ENCODE data around the gene TRIM16.
"Not testable (repeated sequence)": the region's sequence is repeated elsewhere in the genome, so short reads cannot be mapped to it uniquely, and the experiment has no call there.

Gene TRIM16

DNA sequence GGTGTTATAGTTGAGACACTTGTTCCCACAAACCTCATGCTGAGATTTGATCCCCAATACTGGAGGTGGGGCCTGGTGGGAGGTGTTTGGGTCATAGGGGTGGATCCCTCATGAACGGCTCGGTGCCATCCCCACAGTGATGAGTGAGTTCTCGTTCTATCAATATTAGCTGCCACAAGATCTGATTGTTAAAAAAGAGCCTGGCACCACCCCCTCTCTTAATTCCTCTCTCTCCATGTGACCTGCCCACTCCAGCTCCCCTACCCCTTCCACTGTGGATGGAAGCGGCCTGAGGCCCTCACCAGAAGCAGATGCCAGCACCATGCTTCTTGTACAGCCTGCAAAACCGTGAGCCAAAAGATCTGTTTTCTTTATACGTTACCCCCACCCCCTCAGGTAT, 31.2 kb downstream of the TRIM16 start:
- Mint-ChIP-seq H3K27ac (ENCODE audit: low read depth) (no peak overlapping the region), H3K27me3 (no peaks in the 10 kb centered on the region), H3K9me3 (no peaks in the 10 kb centered on the region), H3K36me3 (ENCODE audit: insufficient read depth) (peaks cover 4% of the 10 kb centered on the region), H3K4me3 (no peak overlapping the region), H3K4me1 (peaks cover 6% of the 10 kb centered on the region)
- DNase-seq (ENCODE audit: low spot score in 2 of 2) (no peak), ATAC-seq (replicated peaks; ENCODE audit: extremely low read depth, poor library complexity, severe bottlenecking) (no peak)

DNA sequence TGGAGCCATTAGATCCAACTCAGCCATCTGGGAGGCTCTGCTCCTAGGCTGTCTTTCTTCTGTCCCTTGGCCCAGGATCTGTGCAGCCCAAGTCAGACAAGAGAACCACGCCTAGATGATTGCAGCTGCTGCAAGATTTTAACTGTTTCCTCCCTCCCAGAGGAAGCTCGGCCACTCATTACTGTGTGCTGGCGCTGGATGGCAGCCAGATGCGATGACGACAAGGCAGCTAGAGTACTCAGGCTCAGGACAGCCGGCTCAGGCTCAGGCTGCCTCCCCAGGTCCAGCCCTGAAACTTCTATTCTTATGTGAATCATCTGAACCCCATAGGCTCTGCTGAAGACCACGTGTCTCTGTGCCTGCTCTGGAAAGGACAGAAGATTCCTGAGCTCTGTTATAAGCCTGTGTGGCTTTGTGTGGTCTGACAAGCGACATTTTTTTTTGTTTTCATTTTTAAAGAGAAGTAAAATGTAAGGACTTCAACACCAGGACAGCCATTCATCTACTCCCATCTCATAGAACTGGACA, 32.5 kb downstream of the TRIM16 start:
- no peak overlapping the region for H3K4me3 Mint-ChIP-seq
- DNase-seq (ENCODE audit: low spot score in 2 of 2) (no peak), ATAC-seq (replicated peaks; ENCODE audit: extremely low read depth, poor library complexity, severe bottlenecking) (no peak)
- H3K27me3 Mint-ChIP-seq = no peaks in the 10 kb centered on the region
- H3K27ac Mint-ChIP-seq (ENCODE audit: low read depth) = no peak overlapping the region
- H3K9me3 Mint-ChIP-seq = no peaks in the 10 kb centered on the region
- peaks cover 6% of the 10 kb centered on the region for H3K4me1 Mint-ChIP-seq
- H3K36me3 Mint-ChIP-seq (ENCODE audit: insufficient read depth) = peaks cover 4% of the 10 kb centered on the region

DNA sequence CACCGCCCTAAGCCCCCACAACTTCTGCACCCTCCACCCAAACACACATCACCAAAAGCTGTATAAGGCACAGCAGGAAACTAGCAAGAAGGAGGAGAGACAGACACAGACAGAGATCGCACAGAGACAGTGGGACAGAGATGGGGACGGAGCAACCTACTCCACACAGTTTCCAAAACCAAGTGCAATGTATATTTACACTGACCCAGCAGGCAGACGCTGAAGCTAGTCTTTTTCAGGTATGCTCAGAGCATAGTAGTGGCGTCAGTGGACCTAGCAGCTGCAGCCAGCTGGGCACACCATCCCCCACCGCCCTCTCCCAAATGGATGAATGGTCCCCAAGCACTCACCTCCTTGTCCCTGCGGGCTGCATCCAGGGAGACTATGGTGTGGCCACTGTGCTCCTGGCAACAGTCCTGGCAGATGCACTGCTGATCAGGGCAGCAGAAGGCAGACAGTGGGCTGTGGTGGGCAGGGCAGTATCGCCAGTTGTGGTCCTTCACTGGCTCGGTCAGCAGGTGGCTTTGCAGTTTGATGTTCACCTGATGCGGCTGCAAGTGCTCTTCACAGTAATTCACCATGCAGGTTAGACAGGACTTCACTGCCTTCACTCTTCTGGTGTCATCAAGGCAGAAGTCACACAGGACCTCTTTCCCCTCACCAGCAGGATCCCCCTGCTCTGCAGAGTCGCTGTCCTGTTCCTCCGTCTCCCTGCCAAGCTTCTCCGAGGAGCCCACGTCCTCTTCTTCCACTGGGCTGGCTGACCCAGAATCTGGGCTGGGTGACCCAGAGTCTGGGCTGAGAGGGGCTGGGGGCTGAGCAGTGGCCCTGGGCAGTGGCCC, 33.1 kb downstream of the TRIM16 start:
- no peaks in the 10 kb centered on the region for H3K27me3 Mint-ChIP-seq
- peak overlapping the region; percentile 5 for H3K4me3 Mint-ChIP-seq
- no peak overlapping the region for H3K27ac Mint-ChIP-seq (ENCODE audit: low read depth)
- peaks cover 4% of the 10 kb centered on the region for H3K36me3 Mint-ChIP-seq (ENCODE audit: insufficient read depth)
- H3K4me1 Mint-ChIP-seq = peaks cover 6% of the 10 kb centered on the region
- ATAC-seq (replicated peaks; ENCODE audit: extremely low read depth, poor library complexity, severe bottlenecking) (no peak), DNase-seq (ENCODE audit: low spot score in 2 of 2) (no peak)
- H3K9me3 Mint-ChIP-seq = no peaks in the 10 kb centered on the region

DNA sequence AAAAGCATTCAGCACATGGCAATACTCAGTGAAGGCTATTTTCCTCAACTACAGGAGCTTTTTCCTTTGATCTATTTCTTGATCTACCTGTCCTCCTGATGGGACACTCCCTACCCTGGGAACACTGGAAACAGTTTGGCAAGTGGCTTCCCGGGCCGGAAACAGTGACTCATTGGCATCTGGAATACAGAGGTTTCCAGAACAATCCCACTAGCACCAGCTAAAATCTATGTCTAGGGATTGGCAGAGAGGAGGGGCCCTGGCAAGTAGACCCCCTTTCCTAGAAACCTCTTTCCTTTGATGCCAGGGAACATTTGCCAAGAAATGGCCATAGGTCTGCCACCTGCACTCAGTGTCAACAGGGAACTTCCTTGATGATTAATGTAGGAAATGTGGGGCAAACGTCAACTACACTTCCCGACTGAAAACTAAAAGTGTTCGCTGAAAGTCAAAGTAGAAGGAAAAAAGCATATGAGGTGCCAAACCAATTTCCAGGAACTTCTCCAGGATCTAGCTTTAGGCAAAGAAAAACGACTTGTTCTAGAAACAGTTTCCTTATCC, 34.2 kb downstream of the TRIM16 start:
- H3K36me3 Mint-ChIP-seq (ENCODE audit: insufficient read depth) = peaks cover 2% of the 10 kb centered on the region
- no peak for DNase-seq (ENCODE audit: low spot score in 2 of 2)
- H3K27ac Mint-ChIP-seq (ENCODE audit: low read depth) = no peak overlapping the region
- no peak for ATAC-seq (replicated peaks; ENCODE audit: extremely low read depth, poor library complexity, severe bottlenecking)
- H3K9me3 Mint-ChIP-seq = no peaks in the 10 kb centered on the region
- H3K4me3 Mint-ChIP-seq = no peak overlapping the region
- no peaks in the 10 kb centered on the region for H3K27me3 Mint-ChIP-seq
- H3K4me1 Mint-ChIP-seq = peaks cover 6% of the 10 kb centered on the region

DNA sequence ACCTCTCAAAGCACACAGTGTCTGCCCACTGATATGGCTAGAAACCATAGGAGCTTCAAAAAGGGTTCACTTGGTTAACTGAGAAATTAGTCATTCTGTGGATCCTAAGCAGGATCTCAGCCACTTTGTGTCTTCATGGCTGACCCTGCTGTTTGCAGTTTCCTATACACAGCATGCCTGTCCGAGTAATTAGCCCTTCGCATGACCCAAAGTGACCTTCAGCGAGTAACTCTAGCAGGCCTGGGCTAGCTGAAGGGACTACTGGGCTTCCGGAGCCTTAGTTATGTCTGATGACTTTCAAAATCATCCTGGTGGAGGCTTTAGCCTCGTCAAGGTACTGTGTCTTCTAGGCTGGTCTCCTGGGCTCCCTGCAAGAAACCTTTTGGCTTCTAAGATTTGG, 35.7 kb downstream of the TRIM16 start:
- H3K4me3 Mint-ChIP-seq = no peak overlapping the region
- no peaks in the 10 kb centered on the region for H3K27me3 Mint-ChIP-seq
- peaks cover 6% of the 10 kb centered on the region for H3K4me1 Mint-ChIP-seq
- peaks cover 2% of the 10 kb centered on the region for H3K36me3 Mint-ChIP-seq (ENCODE audit: insufficient read depth)
- H3K9me3 Mint-ChIP-seq = no peaks in the 10 kb centered on the region
- H3K27ac Mint-ChIP-seq (ENCODE audit: low read depth) = no peak overlapping the region
- DNase-seq (ENCODE audit: low spot score in 2 of 2) (no peak), ATAC-seq (replicated peaks; ENCODE audit: extremely low read depth, poor library complexity, severe bottlenecking) (no peak)

DNA sequence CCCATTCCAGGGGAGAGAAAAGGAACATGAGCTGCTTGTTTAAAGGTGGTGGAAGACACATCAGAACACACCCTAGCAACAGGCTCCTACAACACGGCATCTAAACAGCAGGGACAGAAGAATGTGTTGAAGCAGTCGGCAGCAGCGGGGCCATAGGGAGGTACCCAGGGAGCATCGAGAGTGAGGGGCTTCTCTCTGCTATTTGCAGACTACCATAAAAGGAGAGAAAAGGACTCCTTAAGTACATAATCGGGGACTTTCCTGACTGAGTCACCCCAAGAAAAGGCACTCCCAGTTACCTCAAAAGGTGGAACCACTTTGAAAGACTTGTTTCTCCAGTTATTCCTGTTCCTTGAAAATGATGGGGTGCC, 38.2 kb downstream of the TRIM16 start:
- H3K4me3 Mint-ChIP-seq; H3K9me3 Mint-ChIP-seq; ATAC-seq (replicated peaks; ENCODE audit: extremely low read depth, poor library complexity, severe bottlenecking); DNase-seq (ENCODE audit: low spot score in 2 of 2); H3K4me1 Mint-ChIP-seq; H3K27me3 Mint-ChIP-seq; H3K27ac Mint-ChIP-seq (ENCODE audit: low read depth); H3K36me3 Mint-ChIP-seq (ENCODE audit: insufficient read depth): not testable (repeated sequence)

DNA sequence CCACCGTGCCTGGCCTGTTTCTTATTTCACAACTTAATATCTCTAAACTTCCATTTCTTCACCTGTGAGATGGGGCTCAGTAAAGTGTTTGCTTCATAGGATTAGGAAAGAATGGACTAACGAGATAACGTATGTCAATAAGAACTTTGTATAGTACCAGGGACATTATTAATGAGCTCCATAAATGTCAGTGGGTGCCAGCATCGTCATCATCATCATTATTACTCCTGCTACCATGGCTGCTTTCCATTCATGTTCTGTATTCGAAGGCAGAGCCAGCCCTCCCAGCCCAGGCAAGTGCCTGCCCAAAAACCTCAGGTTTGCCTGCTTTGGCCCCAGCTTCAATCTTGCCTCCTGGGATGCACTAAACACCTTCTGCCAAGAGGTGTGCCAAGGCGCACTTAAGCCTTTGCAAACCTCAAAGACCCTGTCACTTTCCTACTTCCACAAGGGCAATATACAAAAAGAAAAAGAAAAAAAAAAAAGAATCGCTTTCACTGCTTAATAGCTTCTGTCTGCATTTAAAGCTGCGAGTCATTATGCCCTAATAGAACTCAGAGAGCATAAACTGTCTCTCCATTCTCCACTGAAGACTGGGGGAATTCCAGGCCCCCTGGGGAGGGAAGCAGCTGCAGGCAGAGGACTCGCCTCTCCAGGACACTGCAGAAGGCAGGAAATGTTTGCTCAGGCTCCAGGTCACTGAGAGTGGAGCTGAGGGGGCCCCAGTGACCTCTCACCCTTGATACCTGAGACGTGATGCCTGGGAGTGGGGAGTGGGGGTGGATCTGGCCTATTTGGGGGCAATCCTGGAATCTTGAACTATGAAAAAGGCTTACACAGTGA, 38.8 kb downstream of the TRIM16 start:
- ATAC-seq (replicated peaks; ENCODE audit: extremely low read depth, poor library complexity, severe bottlenecking); H3K4me1 Mint-ChIP-seq; H3K27ac Mint-ChIP-seq (ENCODE audit: low read depth); H3K9me3 Mint-ChIP-seq; DNase-seq (ENCODE audit: low spot score in 2 of 2); H3K27me3 Mint-ChIP-seq; H3K36me3 Mint-ChIP-seq (ENCODE audit: insufficient read depth); H3K4me3 Mint-ChIP-seq: not testable (repeated sequence)

DNA sequence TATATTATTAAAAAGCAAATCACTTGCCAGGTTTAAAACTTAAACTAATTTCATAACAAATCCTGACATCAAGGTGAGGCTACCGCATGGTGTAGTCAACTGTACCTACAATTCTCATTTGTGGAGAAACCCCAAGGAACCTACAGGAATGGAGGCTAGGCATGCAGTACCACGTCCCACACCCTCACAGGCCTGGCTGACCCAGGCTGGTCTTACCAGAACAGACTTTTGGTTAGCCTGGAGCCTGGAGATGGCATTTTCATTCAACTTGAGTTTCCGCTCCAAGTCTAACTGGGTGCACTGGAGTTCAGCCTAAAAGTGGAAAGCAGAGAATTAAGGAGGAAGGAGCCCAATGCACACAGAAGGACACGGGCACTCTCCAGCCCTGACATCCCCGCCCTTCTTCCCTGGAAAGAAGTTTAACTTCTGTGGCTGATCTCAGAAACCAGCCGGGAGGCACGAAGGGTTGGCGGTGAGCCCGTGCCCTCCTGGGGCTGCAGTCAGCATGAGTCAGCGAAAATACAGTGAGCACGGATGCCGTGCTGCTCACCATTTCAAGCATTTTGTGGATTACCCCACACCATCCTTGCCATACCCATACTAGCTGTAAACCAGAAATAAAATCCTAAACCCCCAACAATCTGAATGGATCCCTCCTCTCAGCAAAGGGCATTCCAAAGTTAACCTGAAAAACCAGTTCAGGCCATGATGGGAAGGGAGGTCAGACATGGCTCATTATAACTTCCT, 41.4 kb downstream of the TRIM16 start:
- H3K36me3 Mint-ChIP-seq (ENCODE audit: insufficient read depth); H3K27me3 Mint-ChIP-seq; H3K4me3 Mint-ChIP-seq; ATAC-seq (replicated peaks; ENCODE audit: extremely low read depth, poor library complexity, severe bottlenecking); H3K9me3 Mint-ChIP-seq; H3K27ac Mint-ChIP-seq (ENCODE audit: low read depth); DNase-seq (ENCODE audit: low spot score in 2 of 2); H3K4me1 Mint-ChIP-seq: not testable (repeated sequence)

DNA sequence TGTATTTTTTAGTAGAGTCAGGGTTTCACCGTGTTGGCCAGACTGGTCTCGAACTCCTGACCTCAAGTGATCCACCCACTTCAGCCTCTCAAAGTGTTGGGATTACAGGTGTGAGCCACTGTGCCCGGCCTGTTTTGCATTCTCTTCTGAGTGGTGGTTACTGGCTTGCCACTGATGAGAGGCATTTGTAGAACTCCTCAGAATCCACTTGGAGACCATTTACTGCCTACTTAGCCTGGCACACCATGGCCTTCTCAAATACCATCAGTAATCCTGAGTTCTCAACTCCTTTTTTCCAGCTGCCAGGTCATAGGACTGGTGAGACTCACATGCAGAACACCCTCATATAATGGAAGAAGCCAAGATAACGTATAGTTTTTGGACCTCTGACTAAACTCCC, 42.1 kb downstream of the TRIM16 start:
- H3K4me1 Mint-ChIP-seq; H3K9me3 Mint-ChIP-seq; DNase-seq (ENCODE audit: low spot score in 2 of 2); H3K27ac Mint-ChIP-seq (ENCODE audit: low read depth); H3K4me3 Mint-ChIP-seq; H3K27me3 Mint-ChIP-seq; ATAC-seq (replicated peaks; ENCODE audit: extremely low read depth, poor library complexity, severe bottlenecking); H3K36me3 Mint-ChIP-seq (ENCODE audit: insufficient read depth): not testable (repeated sequence)

DNA sequence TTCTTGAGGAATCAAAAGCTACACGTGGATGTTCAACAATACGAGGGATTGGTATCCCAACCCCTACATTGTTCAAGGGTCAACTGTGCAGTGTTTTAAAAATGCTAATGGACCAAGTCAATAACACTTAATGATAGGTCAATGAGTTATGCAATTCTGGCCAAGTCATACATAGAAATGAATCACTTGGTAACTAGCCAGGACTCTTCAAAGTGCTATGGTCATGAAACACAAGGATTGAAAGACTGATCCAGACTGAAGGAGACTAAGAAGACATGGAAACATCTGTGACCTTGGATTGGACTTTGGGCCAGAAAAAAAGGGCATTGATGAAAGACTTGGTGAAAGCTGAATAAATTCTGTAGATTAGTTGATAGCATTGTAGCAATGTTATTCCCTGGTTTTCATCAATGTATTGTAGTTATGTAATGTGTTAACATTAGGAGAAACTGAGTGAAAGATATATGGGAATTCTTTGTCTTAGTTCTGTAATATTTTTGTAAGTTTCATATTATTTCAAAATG, 53.1 kb downstream of the TRIM16 start:
- not testable (repeated sequence) for H3K9me3 Mint-ChIP-seq; DNase-seq (ENCODE audit: low spot score in 2 of 2); H3K27me3 Mint-ChIP-seq; H3K27ac Mint-ChIP-seq (ENCODE audit: low read depth); H3K4me1 Mint-ChIP-seq; ATAC-seq (replicated peaks; ENCODE audit: extremely low read depth, poor library complexity, severe bottlenecking); H3K36me3 Mint-ChIP-seq (ENCODE audit: insufficient read depth); H3K4me3 Mint-ChIP-seq

DNA sequence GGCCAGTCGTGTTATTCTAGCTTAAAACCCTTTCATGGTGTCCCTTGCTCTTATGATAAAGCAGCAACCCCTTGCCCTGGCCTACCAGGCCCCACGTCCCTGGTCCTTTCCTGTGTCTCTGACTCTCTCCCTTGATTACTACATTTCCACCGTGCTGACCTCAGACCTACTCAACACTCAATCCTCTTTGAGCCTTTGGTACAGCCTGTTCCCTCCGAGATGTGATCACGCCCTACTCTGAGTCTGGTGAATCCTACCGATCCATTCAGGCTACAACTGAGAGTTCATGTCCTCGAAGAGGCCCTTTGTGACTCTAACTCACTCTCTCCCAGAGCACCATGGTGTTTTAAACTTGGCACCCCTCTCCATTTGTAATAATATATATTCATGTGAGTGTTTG, 54.1 kb downstream of the TRIM16 start:
- not testable (repeated sequence) for H3K27ac Mint-ChIP-seq (ENCODE audit: low read depth); H3K4me3 Mint-ChIP-seq; DNase-seq (ENCODE audit: low spot score in 2 of 2); H3K36me3 Mint-ChIP-seq (ENCODE audit: insufficient read depth); H3K4me1 Mint-ChIP-seq; ATAC-seq (replicated peaks; ENCODE audit: extremely low read depth, poor library complexity, severe bottlenecking); H3K27me3 Mint-ChIP-seq; H3K9me3 Mint-ChIP-seq

DNA sequence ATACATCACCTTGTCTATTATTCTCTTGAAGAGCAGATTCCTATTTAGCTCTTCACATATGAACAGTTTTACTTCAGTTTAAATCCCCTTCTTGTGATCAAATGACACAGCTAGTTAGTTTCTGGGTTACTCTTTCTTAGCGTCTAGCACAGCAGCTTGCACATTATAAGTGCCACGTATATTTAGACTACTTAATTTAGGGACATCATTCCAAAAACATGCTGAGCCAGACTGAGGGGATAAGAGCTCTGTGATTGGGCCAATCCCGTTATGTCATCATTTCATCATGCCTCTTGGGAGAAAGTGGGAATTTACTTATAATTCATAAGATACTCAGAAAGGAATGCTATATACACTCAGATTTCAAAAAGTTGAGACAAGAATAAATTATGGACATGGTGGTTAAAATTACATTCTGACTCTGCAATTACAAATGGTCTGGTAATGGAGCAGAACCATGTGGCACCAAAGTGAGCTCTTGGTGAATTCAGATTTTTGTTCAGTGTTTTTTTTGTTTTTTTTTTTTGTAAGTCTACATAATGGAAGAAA, 60.4 kb downstream of the TRIM16 start:
- not testable (repeated sequence) for DNase-seq (ENCODE audit: low spot score in 2 of 2); ATAC-seq (replicated peaks; ENCODE audit: extremely low read depth, poor library complexity, severe bottlenecking); H3K27me3 Mint-ChIP-seq; H3K27ac Mint-ChIP-seq (ENCODE audit: low read depth); H3K4me1 Mint-ChIP-seq; H3K36me3 Mint-ChIP-seq (ENCODE audit: insufficient read depth); H3K9me3 Mint-ChIP-seq; H3K4me3 Mint-ChIP-seq

Measured in central memory CD8-positive, alpha-beta T cell (primary cell).